ENCODE measurements around the gene HLCS. TPM values are rescaled to one million over a fixed set of nuclear protein-coding genes. Genes with fewer than 3 reads are reported as not detected.

The HLCS gene
- total RNA-seq, result 35.2 and 39.4 TPM in 2 replicates

DNA sequence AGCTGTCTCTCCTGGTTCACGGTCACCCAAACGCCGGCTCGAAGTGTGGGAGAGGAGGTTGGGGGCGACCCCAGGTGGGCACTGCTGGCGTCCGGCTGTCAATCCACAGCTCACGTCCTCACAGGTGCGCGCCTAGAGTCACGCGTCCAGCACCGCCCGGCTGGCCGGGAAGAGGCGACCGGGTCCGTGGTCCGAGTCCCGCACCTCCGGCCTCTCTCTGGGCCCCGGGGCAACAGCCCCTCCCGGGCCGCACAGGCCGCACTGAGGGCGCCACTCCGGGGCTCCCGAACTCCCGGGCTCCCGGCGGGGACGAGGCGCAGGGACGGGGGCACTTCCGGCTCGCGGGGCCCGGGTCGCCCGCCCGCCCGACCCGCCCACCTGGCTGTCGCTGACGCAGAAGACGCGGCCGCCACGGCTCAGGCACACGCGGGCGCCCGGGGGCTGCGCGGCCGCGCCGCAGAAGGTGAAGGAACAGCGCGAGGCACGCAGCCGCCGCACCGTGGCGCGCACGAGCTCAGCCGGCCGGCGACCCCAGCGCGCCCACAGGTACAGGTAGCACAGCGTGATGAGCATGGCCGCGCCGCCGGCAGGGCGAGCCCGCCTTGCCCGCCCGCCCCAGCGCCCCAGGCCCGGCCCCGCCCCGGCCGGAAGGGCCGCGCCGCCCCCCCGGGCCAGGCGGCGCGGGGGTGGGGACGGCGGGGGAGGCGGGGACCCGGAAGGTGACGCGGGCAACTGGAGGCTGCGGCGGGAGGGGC lies at the start of gene HLCS:
Gene HLCS, minus strand, starts transcription at position 604 of the 755 bp plus-strand sequence. Its CDS starts 31 bp downstream, at position 573.

DNA sequence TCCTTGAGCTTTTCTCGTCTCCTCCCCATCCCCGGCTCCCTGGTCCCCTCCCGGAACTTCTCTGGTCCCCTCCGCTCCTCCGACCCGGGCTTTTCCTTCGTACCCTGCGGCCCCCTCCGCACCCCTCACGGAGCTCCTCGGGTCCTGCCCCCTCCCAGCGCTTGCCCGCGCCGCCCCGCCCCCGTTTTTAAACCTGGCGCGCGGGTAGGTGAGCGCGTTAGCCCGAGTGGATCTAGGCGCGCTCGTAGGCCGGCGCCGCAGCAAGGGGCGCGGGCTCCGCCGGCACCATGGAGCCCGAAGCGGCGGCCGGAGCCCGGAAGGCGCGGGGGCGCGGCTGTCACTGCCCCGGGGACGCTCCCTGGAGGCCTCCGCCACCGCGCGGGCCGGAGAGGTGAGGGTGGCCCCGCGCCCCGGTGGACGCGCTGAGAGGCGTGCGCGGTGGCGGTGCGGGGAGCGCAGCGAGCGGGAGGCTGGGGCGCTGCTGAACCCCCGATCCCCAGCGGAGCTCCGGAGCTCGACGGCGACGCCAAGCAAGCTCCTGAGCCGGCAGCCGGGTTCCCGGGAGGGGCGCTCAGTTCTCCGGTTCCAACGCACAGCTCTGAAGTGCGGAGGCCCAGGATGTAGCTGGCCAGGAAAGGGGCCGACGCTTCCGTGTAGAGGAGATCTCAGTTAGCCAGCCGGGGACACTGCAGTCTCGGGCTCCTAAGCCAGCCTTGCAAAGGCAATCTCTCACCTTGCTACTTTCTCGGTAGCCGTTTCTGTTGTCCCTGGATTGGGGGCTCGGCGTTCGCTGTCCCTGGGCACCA lies 40.2 kb upstream of the HLCS start, which contains the start of gene RIPPLY3:
Gene RIPPLY3, plus strand, starts transcription at position 217 of the 806 bp plus-strand sequence. Its CDS starts 71 bp downstream, at position 288.

Small RNA genes lying within 50 kb of the gene (small RNA-seq; reads per million reads assigned to genes)
- gene RF00019 (ENCODE audit: low replicate concordance), result not detected
- gene RNA5SP491 (ENCODE audit: low replicate concordance), result 0.78 reads per million, percentile 35 among the genes with 10 or more reads in this experiment

Other genes with a start within 250 kb of the HLCS start
- under 0.01 TPM in 1 of 2 replicates, not detected in the other for gene RIPPLY3, start 40.0 kb upstream of the HLCS start, total RNA-seq
- 6.4 and 7.7 TPM in 2 replicates for gene PIGP, start 106.4 kb upstream of the HLCS start, total RNA-seq
- 207 and 211 TPM in 2 replicates for gene TTC3, start 106.6 kb upstream of the HLCS start, total RNA-seq